Gastrocnemius medialis (tissue), 4 donors: Measurements from ENCODE around the gene EPB41L4A. TPM values are rescaled to one million over a fixed set of nuclear protein-coding genes. Genes with fewer than 3 reads are reported as not detected.

Experiments used
- ATAC-seq, 2 donors: fragments of 150-250 bp; one replicate each; pipeline ENCODE4 v1.9.1; 2016
- DNase-seq, 2 donors: peaks; one replicate each; pipeline ENCODE4 v3.0.0-alpha.2; 2019
- H3K27ac ChIP-seq, 4 donors: fragments of 200-600 bp; sonication (generic); 1 replicate in 1 of 4; 2 replicates in 3 of 4; pipeline ENCODE4 v1.5.1; 2016 to 2018; ENCODE audit warnings: mild to moderate bottlenecking in 2 of 4, moderate library complexity in 1 of 4
- H3K27me3 ChIP-seq, 3 donors: fragments of 200-600 bp; sonication (generic) in 2 of 3; 1 replicate in 1 of 3; 2 replicates in 2 of 3; pipeline versions ENCODE4 v1.5.1 to v1.6.0; 2016 to 2019; ENCODE audit warnings: mild to moderate bottlenecking in 1 of 3, moderate library complexity in 1 of 3
- H3K36me3 ChIP-seq, 2 donors: fragments of 200-600 bp; sonication (generic) in 1 of 2; one replicate each; pipeline ENCODE4 v1.5.1; 2017 to 2018
- H3K4me1 ChIP-seq, 2 donors: fragments of 200-600 bp; sonication (generic) in 1 of 2; one replicate each; pipeline ENCODE4 v1.5.1; 2016 to 2017; ENCODE audit warnings: mild to moderate bottlenecking in 2 of 2
- H3K4me3 ChIP-seq, 4 donors: fragments of 200-600 bp; sonication (generic) in 3 of 4; 1 replicate in 1 of 4; 2 replicates in 3 of 4; pipeline ENCODE4 v1.5.1; 2016 to 2019; ENCODE audit warnings: mild to moderate bottlenecking in 2 of 4
- H3K9me3 ChIP-seq, 3 donors: fragments of 200-600 bp; sonication (generic) in 2 of 3; 1 replicate in 1 of 3; 2 replicates in 2 of 3; pipeline ENCODE4 v1.5.1; 2016 to 2019
- POLR2A ChIP-seq, 2 donors: fragments of 450-650 bp; IDR thresholded peaks; one replicate each; pipeline ENCODE4 v1.6.1; 2017; ENCODE audit warnings: antibody characterized with exemption in 2 of 2, mild to moderate bottlenecking in 2 of 2, moderate library complexity in 2 of 2
- in situ Hi-C, 4 donors: fragments of 200-750 bp; cut with MboI; loops; one replicate each; pipeline versions ENCODE4 v1.15.0 to v1.8.0; 2017; ENCODE audit warnings: low sequenced_read_pairs in 4 of 4
- intact Hi-C: fragments of 100-400 bp; cut with DNase I; formaldehyde crosslinking; loops from one replicate; pipeline ENCODE4 v1.15.1; 2023; ENCODE audit warnings: low total_unique reads
- total RNA-seq, 4 donors: library from RNA; depleted of rRNA; stranded (reverse); fragments of >200 nt; gene quantifications; one replicate each; pipeline versions ENCODE4 v1.1.0 to v1.2.3, GENCODE V29; 2016
- TF ChIP-seq, protein P1 (sequence below), 5 experiments: fragments of 450-650 bp in 3 of 5; fragments of 200-600 bp in 2 of 5; sonication (generic) in 2 of 5; IDR thresholded peaks in 4 of 5; conservative IDR thresholded peaks in 1 of 5; 1 replicate in 4 of 5; 2 replicates in 1 of 5; pipeline ENCODE4 v1.5.1; 2016 to 2019; ENCODE audit warnings: antibody characterized with exemption in 5 of 5, mild to moderate bottlenecking in 3 of 5, moderate library complexity in 3 of 5

EPB41L4A gene
- total RNA-seq, 4 donors from 2014 or later: 1.8 to 10.6 (median 3.8) TPM

DNA sequence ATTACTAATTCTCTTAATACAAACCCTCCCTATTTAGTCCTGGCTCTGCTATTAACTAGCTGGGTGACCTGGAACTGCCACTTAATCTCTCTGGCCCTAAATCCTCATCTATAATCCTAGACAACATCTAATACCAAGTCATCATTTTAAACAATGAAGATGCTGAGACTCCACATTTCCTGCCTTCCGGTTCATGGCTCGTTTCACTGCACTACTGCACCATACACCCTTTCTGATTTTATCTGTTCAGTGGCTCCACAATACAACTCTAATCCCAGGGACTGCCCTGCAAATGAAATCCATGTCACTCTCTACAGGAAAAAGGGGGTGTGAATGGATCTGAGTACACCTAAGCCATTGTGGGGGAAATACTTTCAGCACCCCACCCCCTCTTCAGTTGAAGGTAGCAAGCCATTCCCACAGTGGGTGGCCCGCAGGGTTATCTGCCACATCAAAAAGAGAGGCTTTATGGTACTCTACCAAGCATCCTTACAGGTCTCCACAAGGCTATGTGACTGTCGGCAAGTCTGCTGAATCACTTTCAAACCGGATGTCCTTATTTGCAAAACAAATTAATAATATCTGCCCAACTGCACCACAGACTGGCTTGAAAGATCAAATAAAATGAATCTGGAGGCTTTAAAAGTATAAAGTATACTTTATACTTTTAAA lies 89.5 kb downstream of the EPB41L4A start:
- H3K36me3 ChIP-seq: no peaks in the 10 kb centered on the region
- no peaks in the 10 kb centered on the region for H3K9me3 ChIP-seq
- peak overlapping the region in 1 of 4 donors; percentile 14 for H3K27ac ChIP-seq
- H3K4me3 ChIP-seq: no peak overlapping the region
- no peak for TF ChIP-seq POLR2A (IDR thresholded peaks at IDR 0.05)
- TF ChIP-seq, protein P1, sequence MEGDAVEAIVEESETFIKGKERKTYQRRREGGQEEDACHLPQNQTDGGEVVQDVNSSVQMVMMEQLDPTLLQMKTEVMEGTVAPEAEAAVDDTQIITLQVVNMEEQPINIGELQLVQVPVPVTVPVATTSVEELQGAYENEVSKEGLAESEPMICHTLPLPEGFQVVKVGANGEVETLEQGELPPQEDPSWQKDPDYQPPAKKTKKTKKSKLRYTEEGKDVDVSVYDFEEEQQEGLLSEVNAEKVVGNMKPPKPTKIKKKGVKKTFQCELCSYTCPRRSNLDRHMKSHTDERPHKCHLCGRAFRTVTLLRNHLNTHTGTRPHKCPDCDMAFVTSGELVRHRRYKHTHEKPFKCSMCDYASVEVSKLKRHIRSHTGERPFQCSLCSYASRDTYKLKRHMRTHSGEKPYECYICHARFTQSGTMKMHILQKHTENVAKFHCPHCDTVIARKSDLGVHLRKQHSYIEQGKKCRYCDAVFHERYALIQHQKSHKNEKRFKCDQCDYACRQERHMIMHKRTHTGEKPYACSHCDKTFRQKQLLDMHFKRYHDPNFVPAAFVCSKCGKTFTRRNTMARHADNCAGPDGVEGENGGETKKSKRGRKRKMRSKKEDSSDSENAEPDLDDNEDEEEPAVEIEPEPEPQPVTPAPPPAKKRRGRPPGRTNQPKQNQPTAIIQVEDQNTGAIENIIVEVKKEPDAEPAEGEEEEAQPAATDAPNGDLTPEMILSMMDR (IDR thresholded peaks at IDR 0.05 in 4 of 5, conservative IDR thresholded peaks at IDR 0.05 in 1 of 5): no peak
- in situ Hi-C loops: no loop called here
- ATAC-seq (no peak), DNase-seq (no peak)
- H3K4me1 ChIP-seq: no peaks in the 10 kb centered on the region
- intact Hi-C loops: loop anchor here (5.0 kb wide), 1 partner anchor 43 kb away; no protein-coding TSS in a partner anchor
- H3K27me3 ChIP-seq: no peaks in the 10 kb centered on the region

DNA sequence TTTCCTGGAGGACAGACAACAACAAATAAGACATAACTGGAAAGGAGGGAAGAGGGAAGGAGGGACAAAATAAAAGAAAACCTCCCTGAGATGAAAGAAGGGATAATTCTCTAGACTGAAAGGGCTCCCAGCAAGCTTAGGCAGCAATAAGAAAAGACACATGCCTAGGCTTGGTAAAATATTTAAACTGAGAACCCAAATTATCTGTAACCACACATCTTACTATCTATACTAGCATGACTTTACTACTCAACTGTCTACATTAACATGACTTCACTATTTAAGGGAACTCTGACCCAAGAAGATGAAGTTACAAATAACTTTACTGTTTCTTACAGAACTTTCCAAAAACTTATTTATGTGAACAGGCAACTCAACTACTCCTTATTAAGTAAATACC lies 95.9 kb downstream of the EPB41L4A start:
- no peaks in the 10 kb centered on the region for H3K27me3 ChIP-seq
- H3K9me3 ChIP-seq: no peaks in the 10 kb centered on the region
- intact Hi-C loops (no loop called here), in situ Hi-C loops (no loop called here)
- DNase-seq (no peak), ATAC-seq (no peak)
- no peak overlapping the region for H3K27ac ChIP-seq
- H3K4me3 ChIP-seq: no peak overlapping the region
- no peaks in the 10 kb centered on the region for H3K36me3 ChIP-seq
- no peak for TF ChIP-seq POLR2A (IDR thresholded peaks at IDR 0.05)
- TF ChIP-seq, protein P1 (IDR thresholded peaks at IDR 0.05 in 4 of 5, conservative IDR thresholded peaks at IDR 0.05 in 1 of 5): no peak
- H3K4me1 ChIP-seq: no peaks in the 10 kb centered on the region

DNA sequence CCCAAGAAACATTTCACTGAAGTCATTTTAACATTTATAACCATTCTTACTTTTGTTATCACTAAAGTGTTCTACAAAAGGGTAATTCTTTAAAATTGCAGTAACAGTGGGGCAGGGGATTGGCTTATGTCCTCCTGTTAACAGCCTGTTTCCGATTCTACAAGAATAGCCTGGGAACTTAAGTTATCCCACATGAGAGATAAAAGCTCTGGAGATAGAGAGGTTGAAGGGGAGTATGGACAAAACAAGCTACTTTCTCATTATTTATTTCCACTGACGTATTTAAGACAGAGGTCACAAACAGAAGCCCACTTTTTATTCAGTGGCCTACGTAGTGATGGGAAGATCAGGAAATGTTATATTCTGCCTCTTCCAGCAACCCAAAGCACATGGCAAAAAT lies 98.7 kb downstream of the EPB41L4A start:
- DNase-seq (no peak), ATAC-seq (no peak)
- in situ Hi-C loops (no loop called here), intact Hi-C loops (no loop called here)
- H3K27ac ChIP-seq: no peak overlapping the region
- no peaks in the 10 kb centered on the region for H3K9me3 ChIP-seq
- TF ChIP-seq POLR2A (IDR thresholded peaks at IDR 0.05): no peak
- no peaks in the 10 kb centered on the region for H3K4me1 ChIP-seq
- no peaks in the 10 kb centered on the region for H3K27me3 ChIP-seq
- H3K4me3 ChIP-seq: no peak overlapping the region
- no peaks in the 10 kb centered on the region for H3K36me3 ChIP-seq

DNA sequence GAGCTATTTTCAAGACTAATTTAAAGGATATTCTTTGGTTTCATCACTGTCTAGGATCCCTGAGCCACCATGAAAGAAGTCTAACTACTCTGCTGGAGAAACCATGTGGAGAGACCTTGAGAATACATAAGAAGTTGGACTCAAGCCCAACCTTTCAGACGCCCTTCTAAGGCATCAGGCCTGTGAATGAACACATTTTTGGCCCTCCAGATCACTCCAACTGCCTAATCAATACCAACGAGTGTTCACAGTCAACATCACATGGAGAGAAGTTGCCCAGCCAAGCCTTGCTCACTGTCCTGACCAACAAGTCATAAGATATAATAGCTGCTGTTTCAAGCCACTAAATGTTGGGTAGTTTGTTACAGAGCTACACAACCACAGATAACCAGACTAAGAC lies 100.7 kb downstream of the EPB41L4A start:
- in situ Hi-C loops: no loop called here
- intact Hi-C loops: no loop called here

GRCh38 chr5:112317866-112318265 lies 101.2 kb downstream of the EPB41L4A start:
- no peak for DNase-seq
- in situ Hi-C loops (no loop called here), intact Hi-C loops (no loop called here)
- Histone ChIP-seq H3K4me3 (no peak overlapping the region), H3K4me1 (no peaks in the 10 kb centered on the region), H3K27ac (no peak overlapping the region), H3K9me3 (no peaks in the 10 kb centered on the region), H3K27me3 (no peaks in the 10 kb centered on the region), H3K36me3 (no peaks in the 10 kb centered on the region)
- TF ChIP-seq, protein P1 (IDR thresholded peaks at IDR 0.05 in 4 of 5, conservative IDR thresholded peaks at IDR 0.05 in 1 of 5): no peak
- no peak for TF ChIP-seq POLR2A (IDR thresholded peaks at IDR 0.05)
- no peak for ATAC-seq

More for the DNA sequence above, 100.7 kb downstream of the EPB41L4A start:
- DNase-seq (no peak), ATAC-seq (no peak)
- Histone ChIP-seq H3K27ac (no peak overlapping the region), H3K4me3 (no peak overlapping the region), H3K4me1 (no peaks in the 10 kb centered on the region), H3K36me3 (no peaks in the 10 kb centered on the region), H3K27me3 (no peaks in the 10 kb centered on the region), H3K9me3 (no peaks in the 10 kb centered on the region)
- no peak for TF ChIP-seq POLR2A (IDR thresholded peaks at IDR 0.05)
- TF ChIP-seq, protein P1 (IDR thresholded peaks at IDR 0.05 in 4 of 5, conservative IDR thresholded peaks at IDR 0.05 in 1 of 5): no peak
